Fibroblast of skin of left quadriceps (primary cell): ENCODE measurements around the gene GLIPR2.
A peak's percentile ranks its signal among the peaks of the same experiment; 100 is the strongest.
"Not testable (repeated sequence)": the region's sequence is repeated elsewhere in the genome, so short reads cannot be mapped to it uniquely, and the experiment has no call there.

ENCODE experiments used
- DNase-seq, 2 experiments: peaks; one replicate each; pipeline ENCODE4 v3.0.0-alpha.2; 2013; ENCODE audit warnings: low read depth in 2 of 2

The GLIPR2 gene

GRCh38 chr9:36136272-36136893 is at the start of gene GLIPR2:
Gene GLIPR2 (plus strand): TSS chr9:36136733. CDS start chr9:36136779, 46 bp downstream.
- peak in 1 of 2 experiments; percentile 53 for DNase-seq

DNA sequence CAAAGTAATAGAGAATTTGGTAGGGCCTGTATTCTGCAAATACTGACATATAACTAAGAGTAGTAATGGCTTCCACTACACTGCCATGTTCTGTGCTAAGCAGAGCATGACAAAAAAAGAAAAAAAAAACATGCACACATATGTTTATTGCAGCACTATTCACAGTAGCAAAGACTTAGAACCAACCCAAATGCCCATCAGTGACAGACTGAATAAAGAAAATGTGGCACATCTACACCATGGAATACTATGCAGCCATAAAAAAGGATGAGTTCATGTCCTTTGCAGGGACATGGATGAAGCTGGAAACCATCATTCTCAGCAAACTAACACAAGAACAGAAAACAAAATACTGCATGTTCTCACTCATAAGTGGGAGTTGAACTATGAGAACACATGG is 49.5 kb upstream of the GLIPR2 start:
- DNase-seq = not testable (repeated sequence)

DNA sequence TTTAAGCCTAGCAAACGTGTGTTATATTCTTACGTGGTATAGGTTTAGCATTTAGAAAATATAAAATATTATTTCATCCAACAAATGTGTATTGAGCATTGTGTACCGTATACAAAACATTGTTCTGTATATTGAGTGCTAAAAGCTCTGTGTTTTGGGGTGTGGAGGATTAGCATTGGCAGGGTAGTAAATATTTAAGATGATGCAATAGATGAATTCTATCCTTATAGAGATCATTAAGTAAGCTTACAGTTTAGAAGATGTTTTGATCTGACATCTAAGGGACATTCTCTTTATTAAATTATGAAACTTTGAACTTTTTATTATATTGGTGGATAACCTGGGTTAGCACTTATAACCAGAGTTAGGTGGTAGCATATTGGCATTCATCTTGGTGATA is 48.5 kb upstream of the GLIPR2 start:
- no peak for DNase-seq

GRCh38 chr9:36091026-36091953 is 45.2 kb upstream of the GLIPR2 start:
- DNase-seq = peak; percentile 37 to 42

GRCh38 chr9:36092014-36092413 is 44.5 kb upstream of the GLIPR2 start:
- DNase-seq = no peak

DNA sequence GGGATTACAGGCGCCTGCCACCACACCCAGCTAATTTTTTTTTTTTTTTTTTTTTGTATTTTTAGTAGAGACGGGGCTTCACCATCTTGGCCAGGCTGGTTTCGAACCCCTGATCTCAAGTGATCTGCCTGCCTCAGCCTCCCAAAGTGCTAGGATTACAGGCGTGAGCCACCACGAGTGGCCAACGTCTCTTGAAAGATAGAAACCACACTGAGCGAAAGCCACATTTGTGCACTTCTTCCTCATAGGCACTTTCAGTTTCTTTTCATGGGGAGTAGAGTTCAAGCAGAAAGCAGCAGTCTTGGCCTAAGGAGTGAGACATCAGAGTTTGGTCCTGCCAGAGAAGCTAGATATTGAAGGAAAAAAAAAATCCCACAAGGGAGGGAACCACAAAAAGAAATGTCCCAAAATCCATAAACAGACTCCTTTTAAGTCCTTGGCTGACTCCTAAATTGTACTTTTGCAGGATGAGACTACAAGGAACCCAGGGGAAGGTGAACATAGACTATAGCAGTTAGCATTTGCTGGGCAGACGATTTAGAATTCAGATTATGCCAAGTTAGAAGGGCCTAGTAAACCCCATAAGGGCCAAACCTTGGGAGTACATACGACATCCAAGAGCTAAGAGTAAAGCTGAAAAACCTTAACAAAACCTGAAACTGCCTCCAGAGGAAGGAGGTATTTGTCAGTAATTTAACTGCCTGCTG is 43.9 kb upstream of the GLIPR2 start:
- DNase-seq = no peak

DNA sequence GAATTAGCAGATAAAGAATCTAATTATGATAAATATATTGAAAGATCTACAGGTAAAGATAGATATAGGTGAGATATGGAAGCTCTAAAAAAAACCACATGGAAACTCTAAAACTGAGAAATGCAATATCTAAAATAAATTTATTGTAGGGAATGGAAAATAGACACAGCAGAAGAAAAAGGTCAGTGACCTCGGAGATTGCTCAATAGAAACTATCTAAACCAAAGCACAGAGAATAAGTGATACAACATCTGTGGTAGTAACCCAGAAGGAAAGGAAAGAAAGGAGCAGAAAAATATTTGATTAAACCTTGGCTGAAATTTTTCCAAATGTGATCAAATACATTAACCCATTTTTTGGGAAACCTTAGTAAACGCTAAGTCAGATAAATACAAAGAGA is 43.1 kb upstream of the GLIPR2 start:
- DNase-seq = no peak

DNA sequence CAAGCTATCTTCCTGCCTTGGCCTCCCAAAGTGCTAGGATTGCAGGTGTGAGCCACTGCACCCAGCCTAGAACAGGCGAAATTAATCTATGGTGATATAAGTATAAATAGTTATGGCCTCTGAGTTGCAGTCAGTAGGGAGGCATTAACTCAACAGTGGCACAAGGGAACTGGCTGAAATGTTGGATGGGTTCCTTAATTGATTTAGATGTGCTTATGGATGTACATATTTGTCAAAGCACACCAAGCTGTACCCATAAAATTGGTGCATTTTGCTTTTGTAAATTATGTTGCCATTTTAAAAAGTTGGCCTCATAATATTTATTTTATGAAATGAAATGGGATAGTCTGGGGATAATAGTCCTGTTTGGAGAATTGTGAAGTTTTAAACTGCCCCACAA is 36.8 kb upstream of the GLIPR2 start:
- DNase-seq = no peak

- peak; percentile 87 to 89 for DNase-seq
These were observed 36.0 kb upstream of the GLIPR2 start for GRCh38 chr9:36100532-36100931.

- DNase-seq = peak; percentile 99
These were observed 34.4 kb upstream of the GLIPR2 start for GRCh38 chr9:36101916-36102741.

DNA sequence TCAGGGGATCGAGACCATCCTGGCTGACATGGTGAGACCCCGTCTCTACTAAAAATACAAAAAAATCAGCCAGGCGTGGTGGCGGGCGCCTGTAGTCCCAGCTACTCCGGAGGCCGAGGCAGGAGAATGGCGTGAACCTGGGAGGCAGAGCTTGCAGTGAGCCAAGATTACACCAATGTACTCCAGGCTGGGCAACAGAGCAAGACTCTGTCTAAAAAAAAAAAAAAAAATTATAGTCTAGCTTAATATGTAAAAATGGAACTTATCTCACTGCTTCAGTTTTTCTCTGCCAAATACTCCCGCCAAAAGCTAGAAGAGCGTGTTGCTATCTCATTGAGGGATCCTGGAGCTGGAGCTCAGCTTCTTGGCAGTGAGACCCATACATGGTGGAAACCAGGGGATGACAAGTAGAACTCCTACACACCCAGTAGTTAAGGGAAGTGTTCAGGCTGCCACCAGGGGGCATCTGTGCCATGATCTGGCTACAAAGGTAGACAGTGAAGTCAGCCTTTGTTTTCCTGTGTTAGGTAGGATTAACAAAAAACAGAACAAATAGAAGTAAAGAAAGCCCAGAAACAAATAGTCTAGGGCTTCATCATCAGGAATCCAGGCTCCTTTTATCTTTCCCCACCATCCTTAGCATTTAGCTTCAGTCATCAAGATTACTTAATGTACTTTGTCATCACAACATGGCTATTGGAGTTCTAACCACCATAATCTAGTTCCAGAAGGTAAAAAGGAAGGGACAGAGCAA is 33.6 kb upstream of the GLIPR2 start:
- peak; percentile 20 for DNase-seq

DNA sequence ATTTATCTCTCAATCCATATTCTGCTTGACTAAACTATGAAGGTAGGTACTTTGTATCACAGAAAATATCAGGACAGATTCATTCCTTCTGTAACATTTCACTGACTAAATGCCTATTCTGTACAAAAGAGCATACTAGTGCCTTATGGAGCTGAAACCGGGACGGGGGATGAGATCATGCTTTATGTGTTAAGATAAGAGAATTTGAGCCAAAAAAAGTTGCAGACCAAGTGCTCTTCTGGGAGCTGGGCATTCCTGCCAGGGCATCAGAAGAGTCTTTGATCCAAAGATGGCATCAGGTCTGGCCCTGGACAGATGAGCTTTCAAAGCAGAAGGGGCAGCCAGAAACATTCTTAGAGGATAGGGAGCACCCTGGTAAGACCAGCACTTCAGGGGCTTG is 27.5 kb upstream of the GLIPR2 start:
- DNase-seq = no peak

DNA sequence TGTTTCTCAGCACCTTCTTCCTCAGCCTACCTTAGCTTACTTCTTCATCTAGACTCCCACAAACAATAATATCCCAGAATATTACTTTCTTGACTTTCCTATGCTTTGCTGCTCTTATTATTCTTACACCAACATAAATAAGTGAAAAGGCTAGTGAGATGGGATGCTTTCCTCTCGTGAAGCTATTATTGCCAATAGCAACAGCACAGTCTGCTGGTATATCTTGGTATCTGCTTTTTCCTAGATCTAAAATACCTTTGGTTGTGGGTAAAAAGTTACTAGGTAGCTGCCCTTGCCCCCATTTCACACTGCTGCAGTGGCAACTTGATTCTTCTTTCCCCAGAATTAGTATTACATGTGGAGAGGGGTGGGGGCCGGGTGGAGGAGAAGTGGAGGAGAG is 26.1 kb upstream of the GLIPR2 start:
- no peak for DNase-seq

DNA sequence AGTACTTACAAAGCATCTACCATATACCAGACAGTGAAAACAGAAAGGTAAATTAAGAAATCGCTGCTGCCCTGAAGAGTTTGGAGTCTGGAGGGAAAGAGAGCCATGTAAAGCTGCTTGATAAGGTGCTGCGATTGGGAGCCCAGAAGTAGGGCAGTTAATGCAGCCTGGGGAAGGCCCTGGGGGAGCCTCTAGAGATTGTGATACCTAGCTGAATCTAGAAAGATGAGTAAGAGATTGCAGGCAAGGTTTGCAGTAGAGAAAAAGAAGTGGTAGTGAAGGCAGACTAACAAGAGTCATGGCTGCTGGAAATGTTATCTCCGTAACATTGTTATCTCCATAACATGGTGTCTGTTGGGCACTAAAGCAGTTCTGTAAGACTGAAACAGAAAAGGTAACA is 24.0 kb upstream of the GLIPR2 start:
- no peak for DNase-seq

- no peak for DNase-seq
These were observed 22.5 kb upstream of the GLIPR2 start for GRCh38 chr9:36113999-36114398.

DNA sequence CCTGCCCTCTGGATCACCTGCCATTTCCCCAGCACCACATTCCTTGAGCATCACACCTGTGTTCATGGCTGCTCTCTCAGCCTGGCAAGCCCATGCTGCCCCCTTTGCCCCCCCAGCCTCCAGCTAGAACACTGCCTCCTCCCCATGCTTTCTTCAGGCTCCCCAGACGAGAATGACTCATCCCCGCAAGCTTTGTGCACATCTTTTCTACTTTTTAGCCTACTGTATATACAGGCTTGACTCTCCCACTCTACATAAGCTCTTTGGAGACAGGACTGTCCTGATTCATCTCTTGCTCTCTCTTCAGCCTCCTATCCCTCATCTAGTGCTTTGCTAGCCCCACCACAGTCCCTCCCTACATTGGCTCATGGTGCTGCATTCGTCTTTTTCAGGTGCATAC is 19.9 kb upstream of the GLIPR2 start:
- DNase-seq = no peak

DNA sequence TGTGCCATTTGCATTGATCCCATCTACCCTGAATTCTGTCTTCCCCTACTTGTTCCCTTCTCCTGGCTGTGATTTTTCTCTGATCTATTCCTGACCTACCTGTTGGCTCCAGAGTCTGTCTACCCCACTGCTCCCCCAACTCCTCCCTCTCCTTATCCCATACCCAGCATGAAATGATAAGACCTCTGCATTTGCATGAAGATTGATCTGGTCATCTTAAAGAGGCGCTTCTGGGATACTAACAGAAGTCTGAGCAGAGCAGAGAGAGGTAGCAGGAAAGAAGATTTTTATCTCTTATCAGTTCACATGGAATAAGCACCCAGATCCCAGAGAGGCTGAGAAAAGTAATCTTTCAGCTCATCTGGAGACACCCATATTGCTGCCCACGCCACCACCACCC is 18.3 kb upstream of the GLIPR2 start:
- no peak for DNase-seq

GRCh38 chr9:36118706-36119105 is 17.8 kb upstream of the GLIPR2 start:
- DNase-seq = no peak

GRCh38 chr9:36119476-36119875 is 17.1 kb upstream of the GLIPR2 start:
- DNase-seq = no peak

GRCh38 chr9:36120705-36121104 is 15.8 kb upstream of the GLIPR2 start:
- DNase-seq = no peak

- no peak for DNase-seq
These were observed 14.6 kb upstream of the GLIPR2 start for GRCh38 chr9:36121971-36122370.
